ENCODE results near the gene ZW10. TPM values are rescaled to one million over a fixed set of nuclear protein-coding genes. Genes with fewer than 3 reads are reported as not detected.
A peak's percentile ranks its signal among the peaks of the same experiment; 100 is the strongest.

Gene ZW10
- total and polyA plus RNA-seq, 2 experiments from 2014 or later: 12.3 to 30.5 TPM

DNA sequence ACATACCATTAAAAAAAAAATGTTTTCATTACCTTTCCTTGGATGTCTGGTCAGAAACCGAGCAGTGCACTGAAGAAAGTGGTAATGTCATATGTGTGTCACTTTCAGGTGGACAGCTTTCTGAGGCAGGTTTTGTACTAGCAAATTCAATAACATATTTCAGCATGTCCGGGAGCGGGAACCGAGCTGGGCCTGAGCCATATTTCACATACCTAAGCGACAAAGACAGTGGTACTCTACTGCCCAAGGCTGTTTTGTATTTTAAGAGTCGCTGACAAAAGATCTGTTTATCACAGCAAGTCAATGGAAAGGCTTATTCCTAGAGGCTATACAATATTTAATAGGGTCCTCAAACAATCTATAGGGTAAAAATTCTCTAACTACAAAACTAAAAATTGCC lies 44.1 kb upstream of the ZW10 start:
- peaks cover 6% of the 10 kb centered on the region; the same call in 2 of the 3 replicates for H3K4me1 Mint-ChIP-seq
- Histone ChIP-seq H4K20me1 (replicated peaks; ENCODE audit: insufficient read depth) (no peaks in the 10 kb centered on the region; the same call in 1 of the 2 replicates), H3K27ac (ENCODE audit: low read depth) (peak overlapping the region; percentile 82), H3K36me3 (ENCODE audit: insufficient read depth) (peaks cover 74% of the 10 kb centered on the region), H3K4me3 (no peak overlapping the region), H3K4me1 (ENCODE audit: insufficient read depth) (no peaks in the 10 kb centered on the region), H3K79me2 (replicated peaks; ENCODE audit: insufficient read depth) (peaks cover 14% of the 10 kb centered on the region; the same call in 1 of the 2 replicates), H3K4me2 (no peak overlapping the region), H3K27me3 (ENCODE audit: insufficient read depth) (no peaks in the 10 kb centered on the region), H3K9me2 (ENCODE audit: insufficient read depth) (no peaks in the 10 kb centered on the region), H2AFZ (no peak overlapping the region), H3F3A (replicated peaks; ENCODE audit: low read depth) (0 out of 2 replicates have a peak, but pooled peaks cover 6% of the 10 kb centered on the region)
- no peaks in the 10 kb centered on the region for H3K9me3 Mint-ChIP-seq
- no peak overlapping the region for H3K27ac Mint-ChIP-seq
- ATAC-seq (no peak), DNase-seq (ENCODE audit: low spot score) (no peak)
- H3K4me3 Mint-ChIP-seq: no peak overlapping the region
- TF ChIP-seq, protein P1, sequence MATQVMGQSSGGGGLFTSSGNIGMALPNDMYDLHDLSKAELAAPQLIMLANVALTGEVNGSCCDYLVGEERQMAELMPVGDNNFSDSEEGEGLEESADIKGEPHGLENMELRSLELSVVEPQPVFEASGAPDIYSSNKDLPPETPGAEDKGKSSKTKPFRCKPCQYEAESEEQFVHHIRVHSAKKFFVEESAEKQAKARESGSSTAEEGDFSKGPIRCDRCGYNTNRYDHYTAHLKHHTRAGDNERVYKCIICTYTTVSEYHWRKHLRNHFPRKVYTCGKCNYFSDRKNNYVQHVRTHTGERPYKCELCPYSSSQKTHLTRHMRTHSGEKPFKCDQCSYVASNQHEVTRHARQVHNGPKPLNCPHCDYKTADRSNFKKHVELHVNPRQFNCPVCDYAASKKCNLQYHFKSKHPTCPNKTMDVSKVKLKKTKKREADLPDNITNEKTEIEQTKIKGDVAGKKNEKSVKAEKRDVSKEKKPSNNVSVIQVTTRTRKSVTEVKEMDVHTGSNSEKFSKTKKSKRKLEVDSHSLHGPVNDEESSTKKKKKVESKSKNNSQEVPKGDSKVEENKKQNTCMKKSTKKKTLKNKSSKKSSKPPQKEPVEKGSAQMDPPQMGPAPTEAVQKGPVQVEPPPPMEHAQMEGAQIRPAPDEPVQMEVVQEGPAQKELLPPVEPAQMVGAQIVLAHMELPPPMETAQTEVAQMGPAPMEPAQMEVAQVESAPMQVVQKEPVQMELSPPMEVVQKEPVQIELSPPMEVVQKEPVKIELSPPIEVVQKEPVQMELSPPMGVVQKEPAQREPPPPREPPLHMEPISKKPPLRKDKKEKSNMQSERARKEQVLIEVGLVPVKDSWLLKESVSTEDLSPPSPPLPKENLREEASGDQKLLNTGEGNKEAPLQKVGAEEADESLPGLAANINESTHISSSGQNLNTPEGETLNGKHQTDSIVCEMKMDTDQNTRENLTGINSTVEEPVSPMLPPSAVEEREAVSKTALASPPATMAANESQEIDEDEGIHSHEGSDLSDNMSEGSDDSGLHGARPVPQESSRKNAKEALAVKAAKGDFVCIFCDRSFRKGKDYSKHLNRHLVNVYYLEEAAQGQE (IDR thresholded peaks at IDR 0.05; ENCODE audit: unreplicated experiment): no peak
- no peak for TF ChIP-seq CREB1 (CRISPR knock-in tag; IDR thresholded peaks at IDR 0.05; ENCODE audit: low read depth)
- TF ChIP-seq, protein P2, sequence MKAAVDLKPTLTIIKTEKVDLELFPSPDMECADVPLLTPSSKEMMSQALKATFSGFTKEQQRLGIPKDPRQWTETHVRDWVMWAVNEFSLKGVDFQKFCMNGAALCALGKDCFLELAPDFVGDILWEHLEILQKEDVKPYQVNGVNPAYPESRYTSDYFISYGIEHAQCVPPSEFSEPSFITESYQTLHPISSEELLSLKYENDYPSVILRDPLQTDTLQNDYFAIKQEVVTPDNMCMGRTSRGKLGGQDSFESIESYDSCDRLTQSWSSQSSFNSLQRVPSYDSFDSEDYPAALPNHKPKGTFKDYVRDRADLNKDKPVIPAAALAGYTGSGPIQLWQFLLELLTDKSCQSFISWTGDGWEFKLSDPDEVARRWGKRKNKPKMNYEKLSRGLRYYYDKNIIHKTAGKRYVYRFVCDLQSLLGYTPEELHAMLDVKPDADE (IDR thresholded peaks at IDR 0.05): no peak
- TF ChIP-seq ZNF114 (CRISPR knock-in tag; IDR thresholded peaks at IDR 0.05): no peak
- TF ChIP-seq, protein P3, sequence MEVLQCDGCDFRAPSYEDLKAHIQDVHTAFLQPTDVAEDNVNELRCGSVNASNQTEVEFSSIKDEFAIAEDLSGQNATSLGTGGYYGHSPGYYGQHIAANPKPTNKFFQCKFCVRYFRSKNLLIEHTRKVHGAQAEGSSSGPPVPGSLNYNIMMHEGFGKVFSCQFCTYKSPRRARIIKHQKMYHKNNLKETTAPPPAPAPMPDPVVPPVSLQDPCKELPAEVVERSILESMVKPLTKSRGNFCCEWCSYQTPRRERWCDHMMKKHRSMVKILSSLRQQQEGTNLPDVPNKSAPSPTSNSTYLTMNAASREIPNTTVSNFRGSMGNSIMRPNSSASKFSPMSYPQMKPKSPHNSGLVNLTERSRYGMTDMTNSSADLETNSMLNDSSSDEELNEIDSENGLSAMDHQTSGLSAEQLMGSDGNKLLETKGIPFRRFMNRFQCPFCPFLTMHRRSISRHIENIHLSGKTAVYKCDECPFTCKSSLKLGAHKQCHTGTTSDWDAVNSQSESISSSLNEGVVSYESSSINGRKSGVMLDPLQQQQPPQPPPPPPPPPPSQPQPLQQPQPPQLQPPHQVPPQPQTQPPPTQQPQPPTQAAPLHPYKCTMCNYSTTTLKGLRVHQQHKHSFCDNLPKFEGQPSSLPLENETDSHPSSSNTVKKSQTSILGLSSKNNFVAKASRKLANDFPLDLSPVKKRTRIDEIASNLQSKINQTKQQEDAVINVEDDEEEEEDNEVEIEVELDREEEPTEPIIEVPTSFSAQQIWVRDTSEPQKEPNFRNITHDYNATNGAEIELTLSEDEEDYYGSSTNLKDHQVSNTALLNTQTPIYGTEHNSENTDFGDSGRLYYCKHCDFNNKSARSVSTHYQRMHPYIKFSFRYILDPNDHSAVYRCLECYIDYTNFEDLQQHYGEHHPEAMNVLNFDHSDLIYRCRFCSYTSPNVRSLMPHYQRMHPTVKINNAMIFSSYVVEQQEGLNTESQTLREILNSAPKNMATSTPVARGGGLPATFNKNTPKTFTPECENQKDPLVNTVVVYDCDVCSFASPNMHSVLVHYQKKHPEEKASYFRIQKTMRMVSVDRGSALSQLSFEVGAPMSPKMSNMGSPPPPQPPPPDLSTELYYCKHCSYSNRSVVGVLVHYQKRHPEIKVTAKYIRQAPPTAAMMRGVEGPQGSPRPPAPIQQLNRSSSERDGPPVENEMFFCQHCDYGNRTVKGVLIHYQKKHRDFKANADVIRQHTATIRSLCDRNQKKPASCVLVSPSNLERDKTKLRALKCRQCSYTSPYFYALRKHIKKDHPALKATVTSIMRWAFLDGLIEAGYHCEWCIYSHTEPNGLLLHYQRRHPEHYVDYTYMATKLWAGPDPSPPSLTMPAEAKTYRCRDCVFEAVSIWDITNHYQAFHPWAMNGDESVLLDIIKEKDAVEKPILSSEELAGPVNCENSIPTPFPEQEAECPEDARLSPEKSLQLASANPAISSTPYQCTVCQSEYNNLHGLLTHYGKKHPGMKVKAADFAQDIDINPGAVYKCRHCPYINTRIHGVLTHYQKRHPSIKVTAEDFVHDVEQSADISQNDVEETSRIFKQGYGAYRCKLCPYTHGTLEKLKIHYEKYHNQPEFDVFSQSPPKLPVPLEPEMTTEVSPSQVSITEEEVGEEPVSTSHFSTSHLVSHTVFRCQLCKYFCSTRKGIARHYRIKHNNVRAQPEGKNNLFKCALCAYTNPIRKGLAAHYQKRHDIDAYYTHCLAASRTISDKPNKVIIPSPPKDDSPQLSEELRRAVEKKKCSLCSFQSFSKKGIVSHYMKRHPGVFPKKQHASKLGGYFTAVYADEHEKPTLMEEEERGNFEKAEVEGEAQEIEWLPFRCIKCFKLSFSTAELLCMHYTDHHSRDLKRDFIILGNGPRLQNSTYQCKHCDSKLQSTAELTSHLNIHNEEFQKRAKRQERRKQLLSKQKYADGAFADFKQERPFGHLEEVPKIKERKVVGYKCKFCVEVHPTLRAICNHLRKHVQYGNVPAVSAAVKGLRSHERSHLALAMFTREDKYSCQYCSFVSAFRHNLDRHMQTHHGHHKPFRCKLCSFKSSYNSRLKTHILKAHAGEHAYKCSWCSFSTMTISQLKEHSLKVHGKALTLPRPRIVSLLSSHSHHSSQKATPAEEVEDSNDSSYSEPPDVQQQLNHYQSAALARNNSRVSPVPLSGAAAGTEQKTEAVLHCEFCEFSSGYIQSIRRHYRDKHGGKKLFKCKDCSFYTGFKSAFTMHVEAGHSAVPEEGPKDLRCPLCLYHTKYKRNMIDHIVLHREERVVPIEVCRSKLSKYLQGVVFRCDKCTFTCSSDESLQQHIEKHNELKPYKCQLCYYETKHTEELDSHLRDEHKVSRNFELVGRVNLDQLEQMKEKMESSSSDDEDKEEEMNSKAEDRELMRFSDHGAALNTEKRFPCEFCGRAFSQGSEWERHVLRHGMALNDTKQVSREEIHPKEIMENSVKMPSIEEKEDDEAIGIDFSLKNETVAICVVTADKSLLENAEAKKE (CRISPR knock-in tag; IDR thresholded peaks at IDR 0.05): no peak
- TF ChIP-seq POLR2AphosphoS5 (IDR thresholded peaks at IDR 0.05; ENCODE audit: low read depth): no peak
- TF ChIP-seq, protein P4, sequence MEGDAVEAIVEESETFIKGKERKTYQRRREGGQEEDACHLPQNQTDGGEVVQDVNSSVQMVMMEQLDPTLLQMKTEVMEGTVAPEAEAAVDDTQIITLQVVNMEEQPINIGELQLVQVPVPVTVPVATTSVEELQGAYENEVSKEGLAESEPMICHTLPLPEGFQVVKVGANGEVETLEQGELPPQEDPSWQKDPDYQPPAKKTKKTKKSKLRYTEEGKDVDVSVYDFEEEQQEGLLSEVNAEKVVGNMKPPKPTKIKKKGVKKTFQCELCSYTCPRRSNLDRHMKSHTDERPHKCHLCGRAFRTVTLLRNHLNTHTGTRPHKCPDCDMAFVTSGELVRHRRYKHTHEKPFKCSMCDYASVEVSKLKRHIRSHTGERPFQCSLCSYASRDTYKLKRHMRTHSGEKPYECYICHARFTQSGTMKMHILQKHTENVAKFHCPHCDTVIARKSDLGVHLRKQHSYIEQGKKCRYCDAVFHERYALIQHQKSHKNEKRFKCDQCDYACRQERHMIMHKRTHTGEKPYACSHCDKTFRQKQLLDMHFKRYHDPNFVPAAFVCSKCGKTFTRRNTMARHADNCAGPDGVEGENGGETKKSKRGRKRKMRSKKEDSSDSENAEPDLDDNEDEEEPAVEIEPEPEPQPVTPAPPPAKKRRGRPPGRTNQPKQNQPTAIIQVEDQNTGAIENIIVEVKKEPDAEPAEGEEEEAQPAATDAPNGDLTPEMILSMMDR (conservative IDR thresholded peaks at IDR 0.05; ENCODE audit: low read depth in 2 of 2): no peak
- TF ChIP-seq ZNF331 (CRISPR knock-in tag; IDR thresholded peaks at IDR 0.05; ENCODE audit: low read depth): no peak
- no peak for TF ChIP-seq NANOG (IDR thresholded peaks at IDR 0.05; ENCODE audit: borderline replicate concordance)
- TF ChIP-seq STAT1 (IDR thresholded peaks at IDR 0.05; ENCODE audit: unreplicated experiment): no peak
- TF ChIP-seq JUNB (IDR thresholded peaks at IDR 0.05; ENCODE audit: unreplicated experiment): no peak
- TF ChIP-seq EZH2phosphoT487 (IDR thresholded peaks at IDR 0.05; ENCODE audit: unreplicated experiment): no peak
- TF ChIP-seq EZH2 (IDR thresholded peaks at IDR 0.05; ENCODE audit: low read depth, unreplicated experiment): no peak
- H3K36me3 Mint-ChIP-seq (ENCODE audit: low read depth): peaks cover 81% of the 10 kb centered on the region
- no peaks in the 10 kb centered on the region for H3K27me3 Mint-ChIP-seq (ENCODE audit: insufficient read depth, low read depth, poor library complexity)
